Measurements from ENCODE around the gene GSS.

The GSS gene

GRCh38 chr20:34977365-34978091 is 21.9 kb upstream of the GSS start:
- peak; percentile 72 to 82 for DNase-seq (ENCODE audit: low spot score in 2 of 2)
- in situ Hi-C loops (cut with MboI; ENCODE audit: low sequenced_read_pairs) = no loop called here

GRCh38 chr20:34976286-34976685 is 20.7 kb upstream of the GSS start:
- in situ Hi-C loops (cut with MboI; ENCODE audit: low sequenced_read_pairs) = no loop called here
- no peak for DNase-seq (ENCODE audit: low spot score in 2 of 2)
- H3K36me3 ChIP-seq (replicated peaks) = no peaks in the 10 kb centered on the region
- peaks cover 21% of the 10 kb centered on the region for H3K4me1 ChIP-seq
- H3K9me3 ChIP-seq = no peaks in the 10 kb centered on the region
- no peak overlapping the region for H3K4me3 ChIP-seq
- no peaks in the 10 kb centered on the region for H3K27me3 ChIP-seq (ENCODE audit: low read depth)

More at GRCh38 chr20:34977365-34978091, 21.9 kb upstream of the GSS start:
- no peaks in the 10 kb centered on the region for H3K27me3 ChIP-seq (ENCODE audit: low read depth)
- no peak overlapping the region for H3K4me3 ChIP-seq
- peaks cover 21% of the 10 kb centered on the region for H3K4me1 ChIP-seq
- H3K9me3 ChIP-seq = no peaks in the 10 kb centered on the region
- H3K36me3 ChIP-seq (replicated peaks) = no peaks in the 10 kb centered on the region

- Histone ChIP-seq H3K27me3 (ENCODE audit: low read depth) (no peaks in the 10 kb centered on the region), H3K4me3 (no peak overlapping the region), H3K9me3 (no peaks in the 10 kb centered on the region), H3K36me3 (replicated peaks) (no peaks in the 10 kb centered on the region), H3K4me1 (peaks cover 21% of the 10 kb centered on the region)
- in situ Hi-C loops (cut with MboI; ENCODE audit: low sequenced_read_pairs) = no loop called here
- DNase-seq (ENCODE audit: low spot score in 2 of 2) = no peak
Observed at GRCh38 chr20:34974246-34974645, 18.6 kb upstream of the GSS start.

GRCh38 chr20:34971561-34972235 is 16.1 kb upstream of the GSS start:
- Histone ChIP-seq H3K27me3 (ENCODE audit: low read depth) (no peaks in the 10 kb centered on the region), H3K4me3 (no peak overlapping the region), H3K4me1 (peaks cover under 1% of the 10 kb centered on the region), H3K9me3 (no peaks in the 10 kb centered on the region), H3K36me3 (replicated peaks) (no peaks in the 10 kb centered on the region)
- DNase-seq (ENCODE audit: low spot score in 2 of 2) = no peak
- in situ Hi-C loops (cut with MboI; ENCODE audit: low sequenced_read_pairs) = no loop called here

- in situ Hi-C loops (cut with MboI; ENCODE audit: low sequenced_read_pairs) = no loop called here
- Histone ChIP-seq H3K9me3 (no peaks in the 10 kb centered on the region), H3K4me1 (no peaks in the 10 kb centered on the region), H3K4me3 (no peak overlapping the region), H3K36me3 (replicated peaks) (no peaks in the 10 kb centered on the region), H3K27me3 (ENCODE audit: low read depth) (no peaks in the 10 kb centered on the region)
- no peak for DNase-seq (ENCODE audit: low spot score in 2 of 2)
Observed at GRCh38 chr20:34970846-34971560, 15.4 kb upstream of the GSS start.

- in situ Hi-C loops (cut with MboI; ENCODE audit: low sequenced_read_pairs) = no loop called here
- no peak overlapping the region for H3K4me3 ChIP-seq
- no peaks in the 10 kb centered on the region for H3K4me1 ChIP-seq
- H3K36me3 ChIP-seq (replicated peaks) = no peaks in the 10 kb centered on the region
- no peaks in the 10 kb centered on the region for H3K27me3 ChIP-seq (ENCODE audit: low read depth)
- no peaks in the 10 kb centered on the region for H3K9me3 ChIP-seq
- DNase-seq (ENCODE audit: low spot score in 2 of 2) = no peak
Observed at GRCh38 chr20:34970193-34970840, 14.7 kb upstream of the GSS start.

GRCh38 chr20:34968042-34968775 is 12.6 kb upstream of the GSS start:
- no peaks in the 10 kb centered on the region for H3K36me3 ChIP-seq (replicated peaks)
- in situ Hi-C loops (cut with MboI; ENCODE audit: low sequenced_read_pairs) = no loop called here
- no peak for DNase-seq (ENCODE audit: low spot score in 2 of 2)
- no peaks in the 10 kb centered on the region for H3K27me3 ChIP-seq (ENCODE audit: low read depth)
- peaks cover 9% of the 10 kb centered on the region for H3K4me1 ChIP-seq
- no peaks in the 10 kb centered on the region for H3K9me3 ChIP-seq
- no peak overlapping the region for H3K4me3 ChIP-seq

- no peaks in the 10 kb centered on the region for H3K27me3 ChIP-seq (ENCODE audit: low read depth)
- DNase-seq (ENCODE audit: low spot score in 2 of 2) = no peak
- in situ Hi-C loops (cut with MboI; ENCODE audit: low sequenced_read_pairs) = no loop called here
- H3K4me3 ChIP-seq = no peak overlapping the region
- no peaks in the 10 kb centered on the region for H3K9me3 ChIP-seq
- H3K36me3 ChIP-seq (replicated peaks) = no peaks in the 10 kb centered on the region
- peaks cover 10% of the 10 kb centered on the region for H3K4me1 ChIP-seq
Observed at GRCh38 chr20:34967421-34967820, 11.8 kb upstream of the GSS start.

- H3K9me3 ChIP-seq = no peaks in the 10 kb centered on the region
- in situ Hi-C loops (cut with MboI; ENCODE audit: low sequenced_read_pairs) = no loop called here
- no peak for DNase-seq (ENCODE audit: low spot score in 2 of 2)
- H3K4me1 ChIP-seq = peaks cover 10% of the 10 kb centered on the region
- no peaks in the 10 kb centered on the region for H3K36me3 ChIP-seq (replicated peaks)
- H3K27me3 ChIP-seq (ENCODE audit: low read depth) = no peaks in the 10 kb centered on the region
- no peak overlapping the region for H3K4me3 ChIP-seq
Observed at GRCh38 chr20:34965051-34965450, 9.4 kb upstream of the GSS start.

- H3K9me3 ChIP-seq = no peaks in the 10 kb centered on the region
- H3K4me1 ChIP-seq = peaks cover 10% of the 10 kb centered on the region
- in situ Hi-C loops (cut with MboI; ENCODE audit: low sequenced_read_pairs) = no loop called here
- H3K36me3 ChIP-seq (replicated peaks) = no peaks in the 10 kb centered on the region
- no peak for DNase-seq (ENCODE audit: low spot score in 2 of 2)
- H3K4me3 ChIP-seq = no peak overlapping the region
- no peaks in the 10 kb centered on the region for H3K27me3 ChIP-seq (ENCODE audit: low read depth)
Observed at GRCh38 chr20:34964486-34964885, 8.9 kb upstream of the GSS start.

- Histone ChIP-seq H3K4me3 (no peak overlapping the region), H3K36me3 (replicated peaks) (no peaks in the 10 kb centered on the region; the same call in 1 of the 2 replicates), H3K27me3 (ENCODE audit: low read depth) (no peaks in the 10 kb centered on the region), H3K4me1 (peaks cover 21% of the 10 kb centered on the region), H3K9me3 (no peaks in the 10 kb centered on the region)
- no peak for DNase-seq (ENCODE audit: low spot score in 2 of 2)
- in situ Hi-C loops (cut with MboI; ENCODE audit: low sequenced_read_pairs) = no loop called here
Observed at GRCh38 chr20:34956751-34957472, 1.3 kb upstream of the GSS start.

- Histone ChIP-seq H3K36me3 (replicated peaks) (peaks cover 7% of the 10 kb centered on the region), H3K27me3 (ENCODE audit: low read depth) (no peaks in the 10 kb centered on the region), H3K9me3 (no peaks in the 10 kb centered on the region), H3K4me1 (peaks cover 21% of the 10 kb centered on the region), H3K4me3 (peak overlapping the region; percentile 66)
- DNase-seq (ENCODE audit: low spot score in 2 of 2) = no peak
- in situ Hi-C loops (cut with MboI; ENCODE audit: low sequenced_read_pairs) = no loop called here
Observed at GRCh38 chr20:34956041-34956458, 444 bp upstream of the GSS start.

- Histone ChIP-seq H3K4me1 (peaks cover 21% of the 10 kb centered on the region), H3K36me3 (replicated peaks) (peaks cover 12% of the 10 kb centered on the region), H3K4me3 (peak overlapping the region; percentile 66), H3K9me3 (no peaks in the 10 kb centered on the region), H3K27me3 (ENCODE audit: low read depth) (no peaks in the 10 kb centered on the region)
- peak; percentile 48 to 70 for DNase-seq (ENCODE audit: low spot score in 2 of 2)
- in situ Hi-C loops (cut with MboI; ENCODE audit: low sequenced_read_pairs) = no loop called here
Observed at GRCh38 chr20:34954904-34955230, 739 bp downstream of the GSS start.
